Immature natural killer cell (primary cell): Measurements from ENCODE around the gene EXOSC3. TPM values are rescaled to one million over a fixed set of nuclear protein-coding genes. Genes with fewer than 3 reads are reported as not detected.
"Not testable (repeated sequence)": the region's sequence is repeated elsewhere in the genome, so short reads cannot be mapped to it uniquely, and the experiment has no call there.

ENCODE experiments used
- DNase-seq, 3 donors: peaks; one replicate each; pipeline ENCODE4 v3.0.0; 2022; ENCODE audit warnings: mixed read lengths in 1 of 3
- H3K27ac Mint-ChIP-seq, 6 donors: one replicate each; pipeline ENCODE4 v1.8.0; 2020; ENCODE audit warnings: mixed read lengths in 6 of 6, mild to moderate bottlenecking in 5 of 6, inconsistent platforms in 4 of 6, moderate library complexity in 3 of 6
- H3K27me3 Mint-ChIP-seq, 3 donors: one replicate each; pipeline ENCODE4 v1.8.0; 2020 to 2021; ENCODE audit warnings: low read depth in 3 of 3, mild to moderate bottlenecking in 3 of 3, mixed read lengths in 3 of 3, moderate library complexity in 3 of 3, inconsistent platforms in 1 of 3
- H3K36me3 Mint-ChIP-seq, 3 donors: one replicate each; pipeline ENCODE4 v1.8.0; 2020; ENCODE audit warnings: mixed read lengths in 3 of 3, inconsistent platforms in 2 of 3, mild to moderate bottlenecking in 2 of 3
- H3K4me1 Mint-ChIP-seq, 2 donors: one replicate each; pipeline ENCODE4 v1.8.0; 2020; ENCODE audit warnings: inconsistent platforms in 2 of 2, mild to moderate bottlenecking in 2 of 2, mixed read lengths in 2 of 2, moderate library complexity in 1 of 2
- H3K4me3 Mint-ChIP-seq, 5 donors: one replicate each; pipeline ENCODE4 v1.8.0; 2020; ENCODE audit warnings: mild to moderate bottlenecking in 5 of 5, mixed read lengths in 5 of 5, inconsistent platforms in 3 of 5, moderate library complexity in 3 of 5
- H3K9me3 Mint-ChIP-seq, 6 donors: one replicate each; pipeline ENCODE4 v1.8.0; 2020; ENCODE audit warnings: mild to moderate bottlenecking in 6 of 6, mixed read lengths in 6 of 6, inconsistent platforms in 4 of 6, moderate library complexity in 3 of 6
- polyA plus RNA-seq, 3 donors: library from polyadenylated mRNA; unstranded; fragments of 300-500 nt; fragmentation: Illumina TruSeq; gene quantifications; one replicate each; pipeline ENCODE4 v1.2.3, GENCODE V29; 2021

The EXOSC3 gene
- polyA plus RNA-seq, result 10 to 100 TPM; 16.5 to 26.2 (median 22.5) TPM

DNA sequence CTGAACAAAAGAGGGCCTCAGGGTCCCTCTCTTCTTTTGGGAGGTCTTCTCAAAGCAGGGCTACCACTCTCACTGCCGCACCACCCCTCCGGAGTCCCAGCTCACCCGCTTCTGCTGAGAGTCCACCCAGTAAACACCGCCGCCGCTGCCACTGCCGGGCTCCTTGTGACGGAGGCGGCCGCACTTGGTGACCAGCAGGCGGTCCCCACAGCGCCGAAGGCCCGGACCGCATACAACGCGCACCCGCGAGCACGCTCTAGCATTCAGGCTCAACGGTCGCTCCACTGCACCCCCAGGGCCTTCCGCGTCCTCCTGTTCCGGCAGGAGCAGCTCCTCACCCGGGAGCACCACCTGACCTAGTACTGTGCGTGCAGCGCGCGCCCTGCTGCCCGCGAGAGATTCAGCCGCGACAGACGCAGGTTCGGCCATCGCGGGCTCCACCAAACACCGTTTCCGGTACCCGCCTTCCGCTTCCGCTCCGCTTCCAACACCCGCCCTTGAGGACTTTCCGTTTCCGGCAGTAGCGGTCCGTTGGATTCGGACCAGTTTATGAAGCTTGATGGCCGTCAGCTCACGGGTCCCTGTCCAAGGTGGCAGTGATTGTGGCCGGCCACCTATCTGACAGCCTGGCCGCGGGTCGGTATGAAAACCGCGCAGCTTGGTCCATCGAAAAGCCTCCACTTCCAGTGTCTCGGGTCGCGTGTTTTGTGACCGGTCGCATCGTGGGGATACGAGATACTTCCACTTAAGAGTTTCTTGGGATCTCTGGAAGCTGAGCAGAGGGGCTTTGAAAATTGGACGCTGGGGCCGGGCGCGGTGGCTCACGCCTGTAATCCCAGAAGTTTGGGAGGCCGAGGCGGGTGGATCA, at the start of gene EXOSC3:
Gene EXOSC3 (minus strand): TSS at position 449 of the 868 bp plus-strand sequence. CDS start 20 bp downstream, at position 429.
- peak within 1 kb of the TSS; percentile 92 to 96 (median 94) for H3K27ac Mint-ChIP-seq
- H3K36me3 Mint-ChIP-seq, result peaks cover 0 to 21% (median 13%) of the 10 kb centered on the region in 3 donors
- peak; percentile 86 to 88 (median 87) for DNase-seq
- H3K27me3 Mint-ChIP-seq, result peaks cover 4 to 16% (median 9%) of the 10 kb centered on the region in 3 donors
- H3K4me3 Mint-ChIP-seq, result peak within 1 kb of the TSS; percentile 95 to 98 (median 97)
- no peaks in the 10 kb centered on the region for H3K9me3 Mint-ChIP-seq
- peaks cover 33 to 51% of the 10 kb centered on the region in 2 donors for H3K4me1 Mint-ChIP-seq

DNA sequence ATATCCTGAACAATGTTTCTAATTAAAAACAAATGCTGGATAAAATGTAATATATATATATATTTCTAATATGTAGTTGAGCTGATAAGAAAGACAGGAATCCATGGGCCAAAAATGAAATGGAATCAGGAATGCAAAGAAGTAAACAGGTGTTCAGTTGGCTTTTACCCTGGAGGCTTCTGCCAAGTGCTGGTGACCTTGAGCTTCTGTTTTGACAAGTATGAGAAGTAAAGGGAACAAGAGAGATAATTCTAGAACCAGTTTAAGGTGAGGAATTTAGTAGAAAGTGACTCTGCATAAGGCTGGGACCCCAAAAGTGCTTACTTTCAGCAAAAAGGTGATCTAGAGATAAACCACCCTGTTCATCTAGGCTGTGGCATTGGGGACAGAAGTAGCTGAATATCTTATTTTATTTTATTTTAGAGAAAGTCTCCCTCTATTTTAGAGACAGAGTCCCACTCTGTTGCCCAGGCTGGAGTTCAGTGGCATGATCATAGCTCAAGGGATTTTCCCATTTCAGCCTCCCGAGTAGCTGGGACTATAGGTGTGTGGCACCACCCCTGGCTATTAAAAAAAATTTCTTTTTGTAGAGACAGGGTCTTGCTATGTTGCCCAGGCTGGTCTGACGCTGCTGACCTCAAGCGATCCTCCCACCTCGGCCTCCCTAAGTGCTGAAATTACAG, 42.8 kb upstream of the EXOSC3 start:
- peaks cover 13 to 27% (median 15%) of the 10 kb centered on the region in 3 donors for H3K36me3 Mint-ChIP-seq
- peaks cover 0 to 2% (median 0%) of the 10 kb centered on the region in 6 donors for H3K9me3 Mint-ChIP-seq
- H3K4me3 Mint-ChIP-seq, result no peak overlapping the region
- peaks cover 0 to 2% (median 0%) of the 10 kb centered on the region in 3 donors for H3K27me3 Mint-ChIP-seq
- DNase-seq, result no peak
- no peaks in the 10 kb centered on the region for H3K4me1 Mint-ChIP-seq
- H3K27ac Mint-ChIP-seq, result no peak overlapping the region

DNA sequence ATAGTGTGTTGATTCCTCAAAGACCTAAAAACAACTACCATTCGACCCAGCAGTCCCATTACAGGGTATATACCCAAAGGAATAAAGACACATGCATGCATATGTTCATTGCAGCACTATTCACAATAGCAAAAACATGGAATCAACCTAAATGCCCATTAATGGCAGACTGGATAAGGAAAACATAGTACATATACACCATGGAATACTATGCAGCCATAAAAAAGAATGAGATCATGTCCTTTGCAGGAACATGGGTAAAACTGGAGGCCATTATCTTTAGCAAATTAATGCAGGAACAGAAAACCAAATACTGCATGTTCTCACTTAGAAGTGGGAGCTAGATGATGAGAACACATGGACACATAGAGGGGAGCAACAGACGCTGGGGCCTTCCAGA, 40.3 kb upstream of the EXOSC3 start:
- H3K36me3 Mint-ChIP-seq, result peaks cover 26 to 39% (median 30%) of the 10 kb centered on the region in 3 donors
- not testable (repeated sequence) for H3K27me3 Mint-ChIP-seq

DNA sequence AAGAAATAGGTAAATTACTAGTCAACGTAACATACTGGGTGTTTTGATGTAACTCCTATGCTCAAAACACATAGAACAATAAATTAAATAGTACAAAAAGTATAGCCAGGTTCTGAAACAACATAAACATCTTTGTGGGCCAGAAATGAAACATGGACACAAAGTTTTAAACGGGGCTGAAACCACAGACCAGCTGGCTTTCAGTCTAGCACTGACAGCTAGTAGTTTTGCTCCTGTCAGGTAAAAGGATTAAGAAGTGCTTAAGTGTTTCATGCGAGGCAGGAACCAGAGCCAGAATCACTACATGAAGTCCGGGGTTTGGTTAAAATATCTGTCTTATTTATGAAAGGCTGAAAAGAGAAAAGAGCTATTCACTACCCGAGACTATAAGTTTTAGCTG, 35.3 kb upstream of the EXOSC3 start:
- no peak for DNase-seq
- Mint-ChIP-seq H3K4me3 (no peak overlapping the region), H3K36me3 (peaks cover 23 to 29% (median 24%) of the 10 kb centered on the region in 3 donors), H3K27ac (no peak overlapping the region), H3K27me3 (peaks cover 0 to 2% (median 0%) of the 10 kb centered on the region in 3 donors), H3K9me3 (no peaks in the 10 kb centered on the region), H3K4me1 (peaks cover 0 to 12% of the 10 kb centered on the region in 2 donors)

More for the DNA sequence above, 40.3 kb upstream of the EXOSC3 start:
- DNase-seq, H3K27ac Mint-ChIP-seq, H3K4me3 Mint-ChIP-seq, H3K4me1 Mint-ChIP-seq, H3K9me3 Mint-ChIP-seq: not testable (repeated sequence)

DNA sequence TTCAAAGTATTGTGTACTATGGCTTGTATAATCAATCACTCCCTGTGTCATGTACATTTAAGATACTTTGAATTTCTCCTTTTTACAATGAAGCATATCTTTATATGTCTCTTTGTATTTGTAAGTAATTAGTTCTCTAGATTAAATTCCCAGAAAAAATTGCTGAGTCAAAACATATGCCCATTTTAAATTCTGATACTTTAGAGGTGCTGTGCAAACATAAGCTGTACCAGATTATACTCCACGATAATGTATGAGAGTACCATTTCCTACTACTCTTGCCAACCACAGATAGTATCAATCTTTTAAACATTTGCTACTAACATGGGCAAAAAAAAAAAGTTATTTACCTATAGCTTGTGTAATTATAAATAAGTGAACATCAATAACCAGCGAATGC, 34.0 kb upstream of the EXOSC3 start:
- Mint-ChIP-seq H3K9me3 (no peaks in the 10 kb centered on the region), H3K27ac (no peak overlapping the region), H3K36me3 (peaks cover 13 to 18% (median 16%) of the 10 kb centered on the region in 3 donors), H3K27me3 (peaks cover 0 to 2% (median 0%) of the 10 kb centered on the region in 3 donors), H3K4me1 (peaks cover 0 to 12% of the 10 kb centered on the region in 2 donors), H3K4me3 (no peak overlapping the region)
- no peak for DNase-seq

DNA sequence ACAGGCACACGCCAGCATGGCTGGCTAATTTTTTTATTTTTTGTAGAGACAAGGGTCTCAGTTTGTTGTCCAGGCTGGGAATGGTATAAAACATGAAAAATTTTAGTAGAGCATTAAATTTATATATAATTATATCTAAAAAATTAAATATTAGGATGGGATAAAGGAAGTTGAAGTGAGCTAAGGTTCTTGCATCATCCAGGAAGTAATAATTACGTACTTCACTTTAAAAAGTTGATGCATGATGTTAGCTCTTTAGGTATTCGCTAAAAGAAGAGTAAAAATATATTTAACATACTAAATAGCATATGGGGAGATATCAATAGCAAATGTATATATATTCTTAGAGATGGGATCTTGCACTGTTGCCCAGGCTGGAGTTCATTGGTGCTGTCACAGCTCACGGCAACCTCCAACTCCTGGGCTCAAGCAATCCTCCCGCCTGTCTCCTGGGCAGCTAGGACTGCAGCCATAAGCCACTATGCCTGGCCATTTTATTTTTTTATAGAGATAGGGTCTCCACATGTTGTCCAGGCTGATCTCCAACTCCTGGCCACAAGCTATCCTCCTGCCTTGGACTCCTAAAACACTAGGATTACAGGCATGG, 28.0 kb upstream of the EXOSC3 start:
- Mint-ChIP-seq H3K4me3 (no peak overlapping the region), H3K9me3 (no peaks in the 10 kb centered on the region), H3K27me3 (peaks cover 0 to 2% (median 0%) of the 10 kb centered on the region in 3 donors), H3K36me3 (peaks cover 0 to 5% (median 0%) of the 10 kb centered on the region in 3 donors), H3K4me1 (peaks cover 2 to 19% of the 10 kb centered on the region in 2 donors), H3K27ac (peak overlapping the region in 3 of 6 donors; percentile 32 to 80 (median 64))
- DNase-seq, result no peak

DNA sequence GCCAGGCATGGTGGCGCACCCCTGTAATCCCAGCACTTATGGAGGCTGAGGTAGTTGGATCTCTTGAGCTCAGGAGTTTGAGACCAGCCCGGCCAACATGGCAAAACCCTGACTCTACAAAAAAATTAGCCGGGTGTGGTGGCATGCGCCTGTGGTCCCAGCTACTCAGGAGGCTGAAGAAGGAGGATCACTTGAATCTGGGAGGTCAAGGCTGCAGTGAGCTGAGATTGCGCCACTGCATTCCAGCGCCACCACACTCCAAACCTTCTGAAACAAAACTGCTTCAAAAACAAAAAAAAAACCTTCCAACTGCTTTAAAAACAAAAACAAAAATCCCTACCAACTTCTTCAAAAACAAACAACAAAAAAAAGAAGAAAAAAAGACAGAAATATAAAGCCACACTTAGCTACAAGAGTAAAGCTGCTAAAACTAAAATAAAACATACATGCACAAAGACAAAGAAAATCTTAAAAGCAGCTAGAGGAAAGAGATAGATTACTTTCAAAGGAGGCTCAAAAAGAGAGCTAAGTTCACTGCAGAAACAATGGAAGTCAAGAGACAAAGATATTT, 27.1 kb upstream of the EXOSC3 start:
- peaks cover 0 to 5% (median 0%) of the 10 kb centered on the region in 3 donors for H3K36me3 Mint-ChIP-seq
- peaks cover 2 to 19% of the 10 kb centered on the region in 2 donors for H3K4me1 Mint-ChIP-seq
- no peaks in the 10 kb centered on the region for H3K9me3 Mint-ChIP-seq
- H3K27me3 Mint-ChIP-seq, result peaks cover 0 to 2% (median 0%) of the 10 kb centered on the region in 3 donors
- no peak overlapping the region for H3K4me3 Mint-ChIP-seq
- DNase-seq, result no peak
- peak overlapping the region in 5 of 6 donors; percentile 0 to 58 (median 15) for H3K27ac Mint-ChIP-seq

DNA sequence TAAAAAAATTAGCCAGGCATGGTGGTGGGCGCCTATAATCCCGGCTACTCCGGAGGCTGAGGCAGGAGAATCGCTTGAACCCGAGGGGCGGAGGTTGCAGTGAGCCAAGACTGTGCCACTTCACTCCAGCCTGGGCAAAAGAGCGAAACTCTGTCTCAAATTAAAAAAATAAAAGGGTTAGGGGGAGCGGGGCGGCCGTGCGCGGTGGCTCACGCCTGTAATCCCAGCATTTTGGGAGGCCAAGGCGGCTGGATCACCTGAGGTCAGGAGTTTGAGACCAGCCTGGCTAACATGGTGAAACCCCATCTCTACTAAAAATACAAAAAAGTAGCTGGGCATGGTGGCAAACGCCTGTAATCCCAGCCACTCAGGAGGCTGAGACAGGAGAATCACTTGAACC, 24.8 kb upstream of the EXOSC3 start:
- DNase-seq, H3K36me3 Mint-ChIP-seq, H3K9me3 Mint-ChIP-seq, H3K27me3 Mint-ChIP-seq, H3K27ac Mint-ChIP-seq, H3K4me3 Mint-ChIP-seq: not testable (repeated sequence)
- peaks cover 8 to 40% of the 10 kb centered on the region in 2 donors for H3K4me1 Mint-ChIP-seq

DNA sequence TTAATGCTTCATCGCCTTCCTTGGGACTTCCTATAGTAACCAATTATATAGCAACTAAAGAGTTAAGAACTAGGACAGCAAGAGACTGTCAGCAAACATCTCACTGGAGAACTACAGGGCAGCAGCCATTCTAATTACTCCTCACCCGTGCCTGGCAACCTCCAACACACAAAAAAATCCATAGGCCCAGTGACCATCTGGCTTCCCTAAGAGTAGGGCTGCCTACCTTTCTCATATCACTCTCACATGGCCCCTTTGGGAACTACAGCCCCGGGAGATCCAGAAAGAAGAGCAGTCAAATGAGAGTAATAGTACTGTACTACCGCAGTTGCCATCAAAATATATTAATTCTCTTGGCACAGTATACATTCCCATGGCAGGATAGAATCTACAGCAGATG, 21.4 kb upstream of the EXOSC3 start:
- peak overlapping the region in 1 of 6 donors; percentile 13 for H3K27ac Mint-ChIP-seq

DNA sequence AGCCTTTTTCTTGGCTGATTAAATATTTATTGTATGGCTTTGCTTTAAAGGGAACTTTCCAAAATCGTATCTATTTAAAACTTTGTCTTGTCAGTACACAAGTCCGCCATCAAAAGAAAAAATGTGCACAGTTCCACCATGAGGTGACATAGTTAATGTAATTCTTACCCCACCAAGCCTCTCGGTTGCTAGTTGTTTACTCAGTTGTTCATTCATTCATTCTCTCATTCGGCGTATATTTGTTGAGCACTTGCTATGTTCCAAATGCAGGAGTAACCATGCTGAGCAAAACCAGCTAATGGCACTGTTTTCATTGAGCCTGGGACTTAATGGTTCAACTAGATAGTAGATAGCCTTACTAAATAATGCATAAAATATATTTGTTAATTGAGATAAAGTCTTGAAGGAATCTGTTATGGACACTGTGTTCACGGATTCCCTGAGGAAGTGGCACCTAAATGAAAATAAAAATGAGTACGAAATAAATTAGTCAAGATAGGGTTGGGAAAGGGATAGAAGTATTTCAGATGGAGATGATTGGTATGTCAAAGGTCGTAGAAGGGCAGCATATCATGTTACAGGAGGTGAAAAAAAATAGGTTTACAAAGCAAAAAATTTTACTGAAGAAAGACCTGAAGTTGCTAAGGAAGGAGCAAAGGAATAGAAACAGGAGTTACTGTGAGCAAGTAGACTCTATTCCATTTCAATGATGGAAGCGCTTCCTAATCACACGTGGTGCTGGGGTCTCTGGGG, 17.3 kb upstream of the EXOSC3 start:
- no peaks in the 10 kb centered on the region for H3K9me3 Mint-ChIP-seq
- peaks cover 38 to 62% of the 10 kb centered on the region in 2 donors for H3K4me1 Mint-ChIP-seq
- H3K4me3 Mint-ChIP-seq, result peak overlapping the region; percentile 82 to 94 (median 89)
- H3K27me3 Mint-ChIP-seq, result peaks cover 6 to 14% (median 7%) of the 10 kb centered on the region in 3 donors
- H3K36me3 Mint-ChIP-seq, result no peaks in the 10 kb centered on the region
- peak overlapping the region; percentile 79 to 89 (median 84) for H3K27ac Mint-ChIP-seq
- DNase-seq, result no peak

More for the DNA sequence above, 21.4 kb upstream of the EXOSC3 start:
- DNase-seq, result no peak
- no peaks in the 10 kb centered on the region for H3K9me3 Mint-ChIP-seq
- peaks cover 0 to 3% (median 1%) of the 10 kb centered on the region in 3 donors for H3K27me3 Mint-ChIP-seq
- no peak overlapping the region for H3K4me3 Mint-ChIP-seq
- peaks cover 29 to 60% of the 10 kb centered on the region in 2 donors for H3K4me1 Mint-ChIP-seq
- peaks cover 0 to 1% (median 0%) of the 10 kb centered on the region in 3 donors for H3K36me3 Mint-ChIP-seq

DNA sequence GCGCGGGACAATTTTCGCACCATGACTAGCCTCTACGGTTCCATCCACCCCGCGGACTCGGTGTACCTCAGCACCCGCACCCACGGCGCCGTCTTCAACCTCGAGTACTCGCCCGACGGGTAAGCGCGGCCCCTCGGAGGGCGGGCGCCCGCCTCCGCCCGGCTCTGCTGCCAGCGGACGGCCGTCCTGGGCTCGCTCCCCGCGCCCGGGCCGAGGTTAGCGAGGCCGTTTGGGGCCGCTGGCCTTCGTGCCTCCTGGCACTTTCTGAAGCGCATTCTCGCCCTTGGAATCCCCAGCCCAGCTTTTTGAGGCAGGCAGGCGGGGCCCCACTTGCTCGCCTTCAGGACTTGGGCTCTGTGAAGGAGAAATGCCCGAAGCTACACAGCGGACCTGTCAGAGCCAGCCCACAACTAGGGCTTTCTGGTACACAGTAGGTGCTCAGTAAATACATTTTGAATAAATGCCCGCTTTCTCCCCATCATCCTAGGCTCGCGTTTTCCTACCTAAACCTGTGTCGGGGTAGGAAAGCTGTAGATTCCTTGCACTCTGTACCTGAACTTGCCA, 16.5 kb upstream of the EXOSC3 start:
- DNase-seq, result no peak
- Mint-ChIP-seq H3K4me3 (peak overlapping the region; percentile 82 to 94 (median 89)), H3K4me1 (peaks cover 38 to 56% of the 10 kb centered on the region in 2 donors), H3K27me3 (peaks cover 6 to 14% (median 8%) of the 10 kb centered on the region in 3 donors), H3K9me3 (no peaks in the 10 kb centered on the region), H3K27ac (peak overlapping the region; percentile 79 to 89 (median 84)), H3K36me3 (peaks cover 0 to 6% (median 0%) of the 10 kb centered on the region in 3 donors)

DNA sequence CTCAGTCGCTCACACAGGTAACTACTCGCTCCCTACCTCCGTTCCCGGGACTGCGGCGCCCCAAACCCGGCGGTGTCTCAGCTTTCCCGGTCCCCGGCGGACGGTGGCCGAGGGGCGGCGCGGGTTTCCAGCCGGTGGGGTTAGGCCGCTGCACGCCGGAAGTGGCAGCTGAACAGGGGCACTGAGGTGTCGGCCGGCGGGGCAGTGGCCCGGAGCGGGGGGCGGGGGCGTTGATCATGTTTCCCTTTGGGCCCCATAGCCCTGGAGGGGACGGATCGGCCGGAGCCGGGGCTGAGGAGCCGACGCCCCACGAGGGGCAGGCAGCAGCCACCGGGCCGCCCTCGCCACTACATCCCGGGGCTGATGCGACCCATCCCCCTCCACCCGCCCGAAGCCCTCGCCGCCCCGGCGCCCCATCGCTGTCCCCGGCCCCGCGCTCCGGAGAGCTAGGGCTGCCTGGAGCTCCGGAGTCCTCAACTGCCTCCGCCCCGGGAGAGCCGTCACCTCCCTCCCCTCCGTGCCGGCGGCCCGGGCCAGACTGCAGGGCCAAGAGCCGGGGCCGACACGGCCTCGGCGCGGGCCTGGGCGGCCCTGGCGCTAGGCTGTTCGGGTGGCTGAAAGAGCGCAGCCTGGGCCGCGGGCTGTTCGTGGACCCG, 15.9 kb upstream of the EXOSC3 start, which contains the start of gene DCAF10:
Gene DCAF10 (plus strand): TSS at position 167 of the 656 bp plus-strand sequence. CDS start 70 bp downstream, at position 237.
- peaks cover 6 to 16% (median 11%) of the 10 kb centered on the region in 3 donors for H3K27me3 Mint-ChIP-seq
- H3K36me3 Mint-ChIP-seq, result peaks cover 0 to 9% (median 0%) of the 10 kb centered on the region in 3 donors
- peak; percentile 89 to 90 (median 89) for DNase-seq
- peak within 1 kb of the TSS; percentile 89 to 94 (median 91) for H3K4me3 Mint-ChIP-seq
- peak within 1 kb of the TSS; percentile 83 to 96 (median 94) for H3K27ac Mint-ChIP-seq
- no peaks in the 10 kb centered on the region for H3K9me3 Mint-ChIP-seq
- peaks cover 35 to 51% of the 10 kb centered on the region in 2 donors for H3K4me1 Mint-ChIP-seq
